ENCODE data around the gene IMMP2L. TPM values are rescaled to one million over a fixed set of nuclear protein-coding genes. Genes with fewer than 3 reads are reported as not detected.

The IMMP2L gene
- total RNA-seq, 1 experiment from 2014 or later: 8.8 TPM

DNA sequence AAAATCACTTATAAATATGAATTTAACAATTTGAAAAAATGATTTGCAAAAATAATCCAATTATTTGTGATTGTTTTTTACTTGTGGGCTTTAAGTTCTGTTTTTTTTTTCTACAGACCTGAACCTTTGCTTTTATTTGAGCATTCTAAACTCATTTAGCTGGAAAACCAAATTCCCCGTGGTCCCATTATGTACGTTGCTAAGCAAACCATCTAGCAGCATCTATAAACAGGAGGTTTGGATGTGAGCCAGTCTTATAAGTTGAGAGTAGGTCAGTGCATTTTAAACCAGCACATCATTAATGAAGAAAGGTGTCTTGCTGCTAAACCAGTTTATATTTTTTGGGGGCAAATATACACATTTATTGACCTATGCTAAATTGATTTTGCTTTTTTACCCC is 394.1 kb downstream of the IMMP2L start:
- ChIA-PET POLR2A (no interaction called here), CTCF (no interaction called here)
- Histone ChIP-seq H3K27me3 (ENCODE audit: control insufficient read depth, insufficient read depth, low read length) (no peaks in the 10 kb centered on the region), H3K9me3 (ENCODE audit: control insufficient read depth, insufficient read depth, low read depth, low read length) (no peaks in the 10 kb centered on the region), H3K27ac (ENCODE audit: low read length) (no peak overlapping the region), H3K36me3 (ENCODE audit: control insufficient read depth, insufficient read depth, low read length) (no peaks in the 10 kb centered on the region), H3K4me3 (ENCODE audit: low read depth in 2 of 2, low read length in 2 of 2) (no peak overlapping the region), H3K4me1 (ENCODE audit: control insufficient read depth, insufficient read depth, low read length) (no peaks in the 10 kb centered on the region)
- DNase-seq (ENCODE audit: low read depth, low spot score) (no peak), ATAC-seq (no peak)
- TF ChIP-seq, protein P1, sequence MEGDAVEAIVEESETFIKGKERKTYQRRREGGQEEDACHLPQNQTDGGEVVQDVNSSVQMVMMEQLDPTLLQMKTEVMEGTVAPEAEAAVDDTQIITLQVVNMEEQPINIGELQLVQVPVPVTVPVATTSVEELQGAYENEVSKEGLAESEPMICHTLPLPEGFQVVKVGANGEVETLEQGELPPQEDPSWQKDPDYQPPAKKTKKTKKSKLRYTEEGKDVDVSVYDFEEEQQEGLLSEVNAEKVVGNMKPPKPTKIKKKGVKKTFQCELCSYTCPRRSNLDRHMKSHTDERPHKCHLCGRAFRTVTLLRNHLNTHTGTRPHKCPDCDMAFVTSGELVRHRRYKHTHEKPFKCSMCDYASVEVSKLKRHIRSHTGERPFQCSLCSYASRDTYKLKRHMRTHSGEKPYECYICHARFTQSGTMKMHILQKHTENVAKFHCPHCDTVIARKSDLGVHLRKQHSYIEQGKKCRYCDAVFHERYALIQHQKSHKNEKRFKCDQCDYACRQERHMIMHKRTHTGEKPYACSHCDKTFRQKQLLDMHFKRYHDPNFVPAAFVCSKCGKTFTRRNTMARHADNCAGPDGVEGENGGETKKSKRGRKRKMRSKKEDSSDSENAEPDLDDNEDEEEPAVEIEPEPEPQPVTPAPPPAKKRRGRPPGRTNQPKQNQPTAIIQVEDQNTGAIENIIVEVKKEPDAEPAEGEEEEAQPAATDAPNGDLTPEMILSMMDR (IDR thresholded peaks at IDR 0.05): no peak
- TF ChIP-seq, protein P2, sequence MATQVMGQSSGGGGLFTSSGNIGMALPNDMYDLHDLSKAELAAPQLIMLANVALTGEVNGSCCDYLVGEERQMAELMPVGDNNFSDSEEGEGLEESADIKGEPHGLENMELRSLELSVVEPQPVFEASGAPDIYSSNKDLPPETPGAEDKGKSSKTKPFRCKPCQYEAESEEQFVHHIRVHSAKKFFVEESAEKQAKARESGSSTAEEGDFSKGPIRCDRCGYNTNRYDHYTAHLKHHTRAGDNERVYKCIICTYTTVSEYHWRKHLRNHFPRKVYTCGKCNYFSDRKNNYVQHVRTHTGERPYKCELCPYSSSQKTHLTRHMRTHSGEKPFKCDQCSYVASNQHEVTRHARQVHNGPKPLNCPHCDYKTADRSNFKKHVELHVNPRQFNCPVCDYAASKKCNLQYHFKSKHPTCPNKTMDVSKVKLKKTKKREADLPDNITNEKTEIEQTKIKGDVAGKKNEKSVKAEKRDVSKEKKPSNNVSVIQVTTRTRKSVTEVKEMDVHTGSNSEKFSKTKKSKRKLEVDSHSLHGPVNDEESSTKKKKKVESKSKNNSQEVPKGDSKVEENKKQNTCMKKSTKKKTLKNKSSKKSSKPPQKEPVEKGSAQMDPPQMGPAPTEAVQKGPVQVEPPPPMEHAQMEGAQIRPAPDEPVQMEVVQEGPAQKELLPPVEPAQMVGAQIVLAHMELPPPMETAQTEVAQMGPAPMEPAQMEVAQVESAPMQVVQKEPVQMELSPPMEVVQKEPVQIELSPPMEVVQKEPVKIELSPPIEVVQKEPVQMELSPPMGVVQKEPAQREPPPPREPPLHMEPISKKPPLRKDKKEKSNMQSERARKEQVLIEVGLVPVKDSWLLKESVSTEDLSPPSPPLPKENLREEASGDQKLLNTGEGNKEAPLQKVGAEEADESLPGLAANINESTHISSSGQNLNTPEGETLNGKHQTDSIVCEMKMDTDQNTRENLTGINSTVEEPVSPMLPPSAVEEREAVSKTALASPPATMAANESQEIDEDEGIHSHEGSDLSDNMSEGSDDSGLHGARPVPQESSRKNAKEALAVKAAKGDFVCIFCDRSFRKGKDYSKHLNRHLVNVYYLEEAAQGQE (IDR thresholded peaks at IDR 0.05; ENCODE audit: insufficient read depth in 1 of 2, low read depth in 2 of 2, low read length in 1 of 2): no peak
- TF ChIP-seq POLR2AphosphoS5 (IDR thresholded peaks at IDR 0.05; ENCODE audit: low read depth, low read length): no peak
- TF ChIP-seq SIN3A (IDR thresholded peaks at IDR 0.05; ENCODE audit: borderline replicate concordance, insufficient read depth, low read depth, low read length): no peak
- TF ChIP-seq TCF7L2 (IDR thresholded peaks at IDR 0.05; ENCODE audit: low read depth, low read length): no peak
- intact Hi-C loops (cut with micrococcal nuclease; ENCODE audit: unreplicated experiment) (no loop called here), in situ Hi-C loops (cut with HindIII; ENCODE audit: low pct_unique_long_range_greater_than_20kb, low sequenced_read_pairs) (no loop called here)
- no TSS peak for BruUV-seq (replicated peaks)

DNA sequence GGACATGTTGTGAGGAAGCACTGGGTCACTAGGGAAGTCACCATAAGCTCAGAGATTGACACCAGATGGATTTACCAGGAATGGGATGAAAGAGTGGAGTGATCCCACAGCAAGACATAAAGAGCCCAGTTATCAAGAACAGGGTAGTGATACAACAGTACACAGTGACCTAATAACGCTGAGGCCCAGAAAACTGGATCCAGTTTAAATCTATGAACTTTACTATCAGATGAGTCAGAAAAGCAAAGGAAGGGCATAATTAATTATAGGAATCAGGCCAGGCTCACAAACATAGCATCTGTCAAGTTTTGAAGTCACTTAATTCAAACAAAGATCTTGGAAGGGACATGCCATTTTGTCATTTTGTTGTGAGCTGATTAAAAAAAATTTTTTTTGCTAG is 397.9 kb downstream of the IMMP2L start:
- CTCF ChIA-PET: no interaction called here
- DNase-seq (ENCODE audit: low read depth, low spot score) (no peak), ATAC-seq (no peak)
- Histone ChIP-seq H3K36me3 (ENCODE audit: control insufficient read depth, insufficient read depth, low read length) (no peaks in the 10 kb centered on the region), H3K4me3 (ENCODE audit: low read depth in 2 of 2, low read length in 2 of 2) (no peak overlapping the region), H3K27ac (ENCODE audit: low read length) (no peak overlapping the region), H3K9me3 (ENCODE audit: control insufficient read depth, insufficient read depth, low read depth, low read length) (no peaks in the 10 kb centered on the region), H3K27me3 (ENCODE audit: control insufficient read depth, insufficient read depth, low read length) (no peaks in the 10 kb centered on the region), H3K4me1 (ENCODE audit: control insufficient read depth, insufficient read depth, low read length) (no peaks in the 10 kb centered on the region)
- no peak for TF ChIP-seq TCF7L2 (IDR thresholded peaks at IDR 0.05; ENCODE audit: low read depth, low read length)
- TF ChIP-seq POLR2AphosphoS5 (IDR thresholded peaks at IDR 0.05; ENCODE audit: low read depth, low read length): no peak
- TF ChIP-seq SIN3A (IDR thresholded peaks at IDR 0.05; ENCODE audit: borderline replicate concordance, insufficient read depth, low read depth, low read length): no peak
- TF ChIP-seq, protein P2 (IDR thresholded peaks at IDR 0.05; ENCODE audit: insufficient read depth in 1 of 2, low read depth in 2 of 2, low read length in 1 of 2): no peak
- TF ChIP-seq, protein P1 (IDR thresholded peaks at IDR 0.05): no peak
- in situ Hi-C loops (cut with HindIII; ENCODE audit: low pct_unique_long_range_greater_than_20kb, low sequenced_read_pairs) (no loop called here), intact Hi-C loops (cut with micrococcal nuclease; ENCODE audit: unreplicated experiment) (no loop called here)
- POLR2A ChIA-PET: no interaction called here
- no TSS peak for BruUV-seq (replicated peaks)
